GM12801 (cell line): ENCODE data around the gene DOCK10.

ENCODE experiments used
- CTCF ChIP-seq: IDR thresholded peaks from one replicate; pipeline ENCODE4 v1.5.1; 2011; ENCODE audit warnings: control low read depth; ENCODE audit not compliant: insufficient read length; ENCODE audit errors: extremely low read depth

Gene DOCK10

GRCh38 chr2:225002039-225002655, 40.1 kb downstream of the DOCK10 start:
- TF ChIP-seq CTCF, result no peak

GRCh38 chr2:224999754-225000153, 42.5 kb downstream of the DOCK10 start:
- no peak for TF ChIP-seq CTCF

- no peak for TF ChIP-seq CTCF
Observed at GRCh38 chr2:224999321-224999720, 42.9 kb downstream of the DOCK10 start.

GRCh38 chr2:224997802-224998201, 44.5 kb downstream of the DOCK10 start:
- no peak for TF ChIP-seq CTCF

GRCh38 chr2:224995419-224995818, 46.8 kb downstream of the DOCK10 start:
- no peak for TF ChIP-seq CTCF

GRCh38 chr2:224994242-224994823, 47.9 kb downstream of the DOCK10 start:
- no peak for TF ChIP-seq CTCF

- no peak for TF ChIP-seq CTCF
Observed at GRCh38 chr2:224990710-224991109, 51.6 kb downstream of the DOCK10 start.
